RWPE2 (cell line): Measurements from ENCODE around the gene KLHL15.
A peak's percentile ranks its signal among the peaks of the same experiment; 100 is the strongest.

ENCODE experiments used
- ATAC-seq: fragments of 200-7000 bp; cut with Tn5 transposase; 3 replicates; pipeline ENCODE4 v1.9.1; 2021; ENCODE audit warnings: low read depth
- DNase-seq: peaks from one replicate; pipeline ENCODE4 v3.0.0-alpha.2; 2020; ENCODE audit warnings: low spot score
- H3K27ac ChIP-seq: fragments of 450-650 bp; 2 replicates; pipeline ENCODE4 v1.5.1; 2017; ENCODE audit warnings: mild to moderate bottlenecking; ENCODE audit not compliant: poor library complexity, severe bottlenecking
- H3K27me3 ChIP-seq: fragments of 250-450 bp; sonication (Bioruptor Pico); 2 replicates; pipeline ENCODE4 v1.5.1; 2021; ENCODE audit warnings: mild to moderate bottlenecking, moderate library complexity; ENCODE audit not compliant: insufficient read depth, poor library complexity, severe bottlenecking
- H3K36me3 ChIP-seq: fragments of 250-450 bp; sonication (Bioruptor Pico); 2 replicates; pipeline ENCODE4 v1.5.1; 2020; ENCODE audit warnings: low read depth, mild to moderate bottlenecking, moderate library complexity
- H3K4me1 ChIP-seq: fragments of 250-450 bp; sonication (Bioruptor Pico); 2 replicates; pipeline ENCODE4 v1.5.1; 2021; ENCODE audit warnings: mild to moderate bottlenecking, moderate library complexity; ENCODE audit not compliant: insufficient read depth, poor library complexity, severe bottlenecking
- H3K4me3 ChIP-seq: fragments of 250-450 bp; sonication (Bioruptor Pico); 2 replicates; pipeline ENCODE4 v1.5.1; 2021; ENCODE audit warnings: mild to moderate bottlenecking, moderate library complexity; ENCODE audit not compliant: severe bottlenecking
- H3K9me3 ChIP-seq: fragments of 250-450 bp; sonication (Bioruptor Pico); 2 replicates; pipeline ENCODE4 v1.5.1; 2021; ENCODE audit warnings: mild to moderate bottlenecking, moderate library complexity; ENCODE audit not compliant: severe bottlenecking
- TF ChIP-seq, protein P1 (sequence below): fragments of 450-650 bp; IDR thresholded peaks from one replicate; pipeline ENCODE4 v1.5.1; 2017; ENCODE audit warnings: mild to moderate bottlenecking, moderate library complexity; ENCODE audit not compliant: poor library complexity, severe bottlenecking

KLHL15 gene

DNA sequence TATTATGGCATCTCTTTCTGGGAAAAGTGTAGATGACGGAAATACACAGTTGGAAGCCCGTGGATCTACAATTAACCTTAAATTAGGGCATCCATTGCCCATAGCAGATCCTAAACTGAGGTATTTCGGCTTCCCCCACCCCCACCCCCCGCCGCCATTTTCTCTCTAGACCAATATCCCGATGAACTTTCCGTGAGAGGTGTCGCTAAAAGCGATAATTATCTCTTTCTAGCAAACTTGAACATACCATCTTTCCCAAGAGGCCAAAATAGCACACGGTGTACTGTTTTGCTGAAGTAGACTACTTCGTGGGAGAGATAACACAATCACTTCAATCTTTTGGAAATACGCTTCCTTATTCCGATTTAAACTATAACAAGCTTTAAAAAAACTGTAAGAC is 554 bp downstream of the KLHL15 start:
- H3K4me3 ChIP-seq = peak overlapping the region; percentile 85
- no peaks in the 10 kb centered on the region for H3K27me3 ChIP-seq
- no peaks in the 10 kb centered on the region for H3K36me3 ChIP-seq
- TF ChIP-seq, protein P1, sequence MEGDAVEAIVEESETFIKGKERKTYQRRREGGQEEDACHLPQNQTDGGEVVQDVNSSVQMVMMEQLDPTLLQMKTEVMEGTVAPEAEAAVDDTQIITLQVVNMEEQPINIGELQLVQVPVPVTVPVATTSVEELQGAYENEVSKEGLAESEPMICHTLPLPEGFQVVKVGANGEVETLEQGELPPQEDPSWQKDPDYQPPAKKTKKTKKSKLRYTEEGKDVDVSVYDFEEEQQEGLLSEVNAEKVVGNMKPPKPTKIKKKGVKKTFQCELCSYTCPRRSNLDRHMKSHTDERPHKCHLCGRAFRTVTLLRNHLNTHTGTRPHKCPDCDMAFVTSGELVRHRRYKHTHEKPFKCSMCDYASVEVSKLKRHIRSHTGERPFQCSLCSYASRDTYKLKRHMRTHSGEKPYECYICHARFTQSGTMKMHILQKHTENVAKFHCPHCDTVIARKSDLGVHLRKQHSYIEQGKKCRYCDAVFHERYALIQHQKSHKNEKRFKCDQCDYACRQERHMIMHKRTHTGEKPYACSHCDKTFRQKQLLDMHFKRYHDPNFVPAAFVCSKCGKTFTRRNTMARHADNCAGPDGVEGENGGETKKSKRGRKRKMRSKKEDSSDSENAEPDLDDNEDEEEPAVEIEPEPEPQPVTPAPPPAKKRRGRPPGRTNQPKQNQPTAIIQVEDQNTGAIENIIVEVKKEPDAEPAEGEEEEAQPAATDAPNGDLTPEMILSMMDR = no peak
- H3K9me3 ChIP-seq = no peaks in the 10 kb centered on the region
- H3K27ac ChIP-seq = peak overlapping the region; percentile 67
- no peak for DNase-seq
- H3K4me1 ChIP-seq = no peaks in the 10 kb centered on the region
- ATAC-seq = no peak

GRCh38 chrX:24025741-24026403 is 1.1 kb downstream of the KLHL15 start:
- H3K4me3 ChIP-seq = peak overlapping the region; percentile 85
- DNase-seq = no peak
- H3K27me3 ChIP-seq = no peaks in the 10 kb centered on the region
- H3K27ac ChIP-seq = peak overlapping the region; percentile 67
- H3K9me3 ChIP-seq = no peaks in the 10 kb centered on the region
- peak; percentile 18 for ATAC-seq
- no peaks in the 10 kb centered on the region for H3K36me3 ChIP-seq
- H3K4me1 ChIP-seq = no peaks in the 10 kb centered on the region
- TF ChIP-seq, protein P1 = no peak

DNA sequence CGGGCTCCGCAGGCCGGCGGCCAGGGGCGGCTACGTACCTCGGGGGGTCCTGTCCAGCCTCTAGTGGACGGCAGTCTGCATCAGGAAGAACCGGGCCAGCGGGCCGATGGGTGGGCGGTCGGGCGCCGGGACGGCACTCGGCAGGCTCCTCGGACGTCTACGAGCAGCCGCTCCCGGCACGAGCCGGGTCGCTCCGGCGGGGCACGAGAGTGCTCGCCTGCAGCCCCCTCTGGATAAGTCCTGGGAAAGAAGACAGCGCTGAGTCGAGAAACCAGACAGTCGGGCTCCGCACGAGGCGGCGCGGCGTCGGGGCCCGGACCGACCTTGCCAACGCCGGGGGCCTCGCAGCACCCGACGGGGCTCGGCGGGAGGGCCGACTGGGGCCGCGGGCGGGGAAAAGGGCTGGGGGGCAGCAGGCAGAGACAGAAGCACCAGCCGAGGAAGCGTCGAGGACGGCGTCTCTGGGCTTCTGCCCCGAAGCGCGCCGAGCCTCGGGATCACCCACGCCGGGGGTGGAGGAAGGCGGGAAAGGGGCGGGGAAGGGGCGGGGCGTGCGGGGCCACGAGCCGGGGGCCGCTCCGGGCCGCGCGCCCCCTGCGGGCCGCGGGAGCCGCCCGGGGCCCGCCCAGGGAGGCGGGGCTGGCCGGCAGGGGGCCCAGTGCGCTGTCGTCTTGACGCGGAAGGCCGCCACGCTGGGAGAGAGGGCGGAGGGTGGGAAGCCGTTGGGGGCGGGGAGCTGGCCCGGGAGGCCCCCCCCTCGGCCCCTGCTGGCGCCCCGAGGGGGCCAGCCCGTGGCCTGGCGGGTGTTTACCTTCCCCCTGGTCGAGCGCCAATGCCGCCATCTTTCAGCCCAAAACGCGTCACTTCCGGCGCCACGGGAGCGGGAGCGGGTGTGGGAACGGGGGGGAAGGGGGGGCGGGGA is 1.9 kb downstream of the KLHL15 start:
- Histone ChIP-seq H3K9me3 (no peaks in the 10 kb centered on the region), H3K27ac (peak overlapping the region; percentile 67), H3K4me3 (peak overlapping the region; percentile 85), H3K36me3 (no peaks in the 10 kb centered on the region), H3K27me3 (no peaks in the 10 kb centered on the region), H3K4me1 (no peaks in the 10 kb centered on the region)
- TF ChIP-seq, protein P1 = peak; percentile 37
- peak; percentile 82 for ATAC-seq
- peak; percentile 82 for DNase-seq

DNA sequence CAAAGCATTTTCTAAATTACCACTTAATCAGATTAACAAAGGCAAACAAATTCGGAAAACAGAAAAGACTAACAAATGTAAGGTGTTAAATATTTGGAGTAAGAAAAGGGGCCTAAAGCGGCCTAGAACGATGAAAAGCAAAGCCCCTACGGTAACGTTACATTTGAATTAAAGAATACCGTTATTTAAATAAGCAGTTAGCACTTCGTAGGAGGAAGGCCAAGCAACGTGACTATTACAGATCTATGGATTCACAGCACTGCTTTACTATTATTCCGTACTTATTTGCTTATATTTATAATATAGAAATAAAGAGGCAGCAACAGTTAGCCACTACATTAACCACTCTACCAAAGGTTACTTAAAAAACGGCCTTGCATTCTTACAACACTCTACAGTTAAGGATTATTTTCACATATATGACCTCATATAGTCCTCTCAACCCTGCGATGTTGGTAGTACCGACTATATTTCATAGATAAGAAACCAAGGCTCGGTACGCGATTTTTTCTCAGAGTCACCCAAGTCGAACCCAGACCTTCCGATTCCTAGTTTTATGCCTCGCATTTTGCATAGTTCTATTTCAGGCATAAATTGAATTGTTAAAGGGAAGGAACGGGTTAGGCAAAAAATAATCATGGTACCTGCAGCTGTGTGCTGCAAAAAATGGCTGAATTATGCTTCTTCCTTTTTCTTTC is 2.9 kb downstream of the KLHL15 start:
- Histone ChIP-seq H3K27ac (peak overlapping the region; percentile 67), H3K9me3 (no peaks in the 10 kb centered on the region), H3K27me3 (no peaks in the 10 kb centered on the region), H3K36me3 (no peaks in the 10 kb centered on the region), H3K4me1 (no peaks in the 10 kb centered on the region), H3K4me3 (peak overlapping the region; percentile 85)
- DNase-seq (no peak), ATAC-seq (no peak)
- TF ChIP-seq, protein P1 = no peak
